A549 (cell line): ENCODE measurements around the gene TMPRSS2. TPM values are rescaled to one million over a fixed set of nuclear protein-coding genes. Genes with fewer than 3 reads are reported as not detected.

Experiments used
- ATAC-seq, 2 experiments: fragments of 200-7000 bp in 1 of 2; fragments of >200 bp in 1 of 2; cut with Nextera tagmentation in 1 of 2; cut with Tn5 transposase in 1 of 2; 3 replicates each; pipeline versions ENCODE4 v1.8.0 to v1.9.1; 2018 to 2020; ENCODE audit warnings: mild to moderate bottlenecking in 1 of 2, moderate library complexity in 1 of 2
- CTCF ChIA-PET: fragments of 300-600 bp; sonication (Branson Sonifier 250); formaldehyde crosslinking; extraction: SDS; loops from one replicate; lab custom pipeline; 2021; ENCODE audit warnings: antibody characterized with exemption, inconsistent platforms; lab: Yijun Ruan, JAX
- POLR2A ChIA-PET: fragments of 350-600 bp; formaldehyde crosslinking; extraction: SDS; loops from one replicate; lab custom pipeline; 2021; ENCODE audit warnings: antibody characterized with exemption, inconsistent platforms; lab: Yijun Ruan, JAX
- DNase-seq, 2 experiments: peaks; one replicate each; pipeline versions ENCODE4 v3.0.0 to v3.0.0-alpha.2; 2011 to 2016; ENCODE audit warnings: low read depth in 1 of 2, low spot score in 1 of 2
- FAIRE-seq: peaks from 2 replicates; lab custom pipeline; 2011; peaks lifted over from hg19 to GRCh38; lab: Jason Lieb, UNC
- H3K27ac ChIP-seq, 2 experiments: fragments of >200 bp; sonication (Bioruptor Twin); formaldehyde crosslinking; 3 replicates each; pipeline ENCODE4 v1.5.1; 2016 to 2017
- H3K4me1 ChIP-seq: fragments of >200 bp; sonication (Bioruptor Twin); formaldehyde crosslinking; 3 replicates; pipeline ENCODE4 v1.6.1; 2016
- H3K4me2 ChIP-seq: fragments of >200 bp; sonication (Bioruptor Twin); formaldehyde crosslinking; 3 replicates; pipeline ENCODE4 v1.6.1; 2016
- H3K4me3 ChIP-seq: fragments of >200 bp; sonication (Bioruptor Twin); formaldehyde crosslinking; 3 replicates; pipeline ENCODE4 v1.5.1; 2016
- H3K9me3 ChIP-seq: fragments of >200 bp; sonication (Bioruptor Twin); formaldehyde crosslinking; 3 replicates; pipeline ENCODE4 v1.6.1; 2016
- BHLHE40 ChIP-seq: IDR thresholded peaks from 2 replicates; pipeline ENCODE4 v1.6.1; 2012; ENCODE audit warnings: low read depth, low read length, inconsistent platforms
- CBX2 ChIP-seq: fragments of 200-600 bp; sonication (generic); IDR thresholded peaks from 2 replicates; pipeline ENCODE4 v1.6.1; 2016; ENCODE audit warnings: low read depth, mild to moderate bottlenecking, borderline replicate concordance
- CEBPB ChIP-seq, 2 experiments: fragments of >200 bp in 1 of 2; sonication (Bioruptor Twin) in 1 of 2; formaldehyde crosslinking in 1 of 2; IDR thresholded peaks; 2 replicates each; pipeline ENCODE4 v1.6.1; 2012 to 2016
- CHD4 ChIP-seq: fragments of 200-600 bp; sonication (generic); IDR thresholded peaks from 2 replicates; pipeline ENCODE4 v1.6.1; 2016; ENCODE audit warnings: antibody characterized with exemption, mild to moderate bottlenecking, borderline replicate concordance
- EHMT2 ChIP-seq: fragments of 200-600 bp; sonication (generic); IDR thresholded peaks from 2 replicates; pipeline ENCODE4 v1.6.1; 2016; ENCODE audit warnings: antibody characterized with exemption, low read depth, mild to moderate bottlenecking, moderate library complexity
- ESRRA ChIP-seq: fragments of 150-350 bp; IDR thresholded peaks from 2 replicates; pipeline ENCODE4 v1.6.1; 2014; ENCODE audit warnings: mild to moderate bottlenecking, low read length, borderline replicate concordance
- FOSB ChIP-seq: fragments of 250-450 bp; sonication (Bioruptor Pico); IDR thresholded peaks from 2 replicates; pipeline ENCODE4 v1.5.0; 2020; ENCODE audit warnings: mild to moderate bottlenecking, moderate library complexity
- FOSL2 ChIP-seq, 2 experiments: fragments of 450-650 bp in 1 of 2; fragments of >200 bp in 1 of 2; sonication (Bioruptor Twin) in 1 of 2; formaldehyde crosslinking; IDR thresholded peaks; 2 replicates each; pipeline versions ENCODE4 v1.5.0 to v1.6.1; 2016 to 2020; ENCODE audit warnings: mild to moderate bottlenecking in 1 of 2, moderate library complexity in 1 of 2
- HOXA7 ChIP-seq: fragments of 250-450 bp; sonication (Bioruptor Pico); IDR thresholded peaks from 2 replicates; pipeline ENCODE4 v1.5.0; 2020; ENCODE audit warnings: mild to moderate bottlenecking, moderate library complexity
- HOXB13 ChIP-seq: fragments of 250-450 bp; sonication (Bioruptor Pico); IDR thresholded peaks from 2 replicates; pipeline ENCODE4 v1.5.0; 2020; ENCODE audit warnings: low read depth, mild to moderate bottlenecking, moderate library complexity
- KDM5A ChIP-seq: fragments of 200-600 bp; sonication (generic); IDR thresholded peaks from 2 replicates; pipeline ENCODE4 v1.6.1; 2016; ENCODE audit warnings: antibody characterized with exemption, mild to moderate bottlenecking
- PHF8 ChIP-seq: fragments of 200-600 bp; sonication (generic); IDR thresholded peaks from 2 replicates; pipeline ENCODE4 v1.6.1; 2016; ENCODE audit warnings: low read depth, mild to moderate bottlenecking, antibody characterized with exemption, moderate library complexity, borderline replicate concordance
- POLR2A ChIP-seq: IDR thresholded peaks from 2 replicates; pipeline ENCODE4 v1.6.1; 2012; ENCODE audit warnings: mild to moderate bottlenecking, low read length
- RAD21 ChIP-seq, 2 experiments: fragments of >200 bp in 1 of 2; sonication (Bioruptor Twin) in 1 of 2; formaldehyde crosslinking in 1 of 2; IDR thresholded peaks in 1 of 2; conservative IDR thresholded peaks in 1 of 2; 2 replicates in 1 of 2; 3 replicates in 1 of 2; pipeline ENCODE4 v1.6.1; 2012 to 2018; ENCODE audit warnings: inconsistent platforms in 1 of 2
- RARB ChIP-seq: fragments of 250-450 bp; sonication (Bioruptor Pico); IDR thresholded peaks from 2 replicates; pipeline ENCODE4 v1.8.0; 2021; ENCODE audit warnings: mild to moderate bottlenecking, moderate library complexity
- RFX5 ChIP-seq: fragments of 450-650 bp; IDR thresholded peaks from 2 replicates; pipeline ENCODE4 v1.7.1; 2014; ENCODE audit warnings: antibody characterized with exemption, mild to moderate bottlenecking, moderate library complexity
- RNF2 ChIP-seq: fragments of 200-600 bp; sonication (generic); IDR thresholded peaks from 2 replicates; pipeline ENCODE4 v1.6.1; 2016; ENCODE audit warnings: low read depth, mild to moderate bottlenecking, antibody characterized with exemption, moderate library complexity, borderline replicate concordance
- ZC3H11A ChIP-seq: fragments of 450-650 bp; IDR thresholded peaks from 2 replicates; pipeline ENCODE4 v1.6.1; 2014; ENCODE audit warnings: antibody characterized with exemption, mild to moderate bottlenecking
- ZSCAN20 ChIP-seq: fragments of 250-450 bp; sonication (Bioruptor Pico); IDR thresholded peaks from 2 replicates; pipeline ENCODE4 v1.8.0; 2022; ENCODE audit warnings: mild to moderate bottlenecking, moderate library complexity
- WGBS: methylation state at CpG from one replicate; pipeline ENCODE4 v1.1.6; 2017; ENCODE audit errors: missing lambda C conversion rate; 5-methylcytosine and 5-hydroxymethylcytosine counted together
- polyA plus RNA-seq, 4 experiments: library from polyadenylated mRNA; depleted of rRNA in 3 of 4; stranded (reverse); fragments of >200 nt; fragmentation: RNase III in 1 of 4; extraction: RNeasy Plus Mini Kit Qiagen cat#74134 plus additional on column Dnase treatment in 1 of 4; gene quantifications; 2 replicates in 3 of 4; 3 replicates in 1 of 4; pipeline ENCODE4 v1.2.3, GENCODE V29; 2011 to 2017
- TF ChIP-seq, protein P1 (sequence below): fragments of 450-650 bp; IDR thresholded peaks from 2 replicates; pipeline ENCODE4 v1.6.1; 2014; ENCODE audit warnings: antibody characterized with exemption
- TF ChIP-seq, protein P2 (sequence below): fragments of >200 bp; sonication (Bioruptor Twin); formaldehyde crosslinking; IDR thresholded peaks from 3 replicates; pipeline ENCODE4 v1.6.1; 2016
- TF ChIP-seq, protein P3 (sequence below): fragments of 200-600 bp; sonication (generic); IDR thresholded peaks from 2 replicates; pipeline ENCODE4 v1.6.1; 2016; ENCODE audit warnings: antibody characterized with exemption, mild to moderate bottlenecking, moderate library complexity
- TF ChIP-seq, protein P4 (sequence below): fragments of 150-350 bp; IDR thresholded peaks from 2 replicates; pipeline ENCODE4 v1.6.1; 2014; ENCODE audit warnings: low read depth, mild to moderate bottlenecking, low read length

The TMPRSS2 gene
- polyA plus RNA-seq, 2 of the 4 experiments (the other 2 are of a cell fraction) = not detected

DNA sequence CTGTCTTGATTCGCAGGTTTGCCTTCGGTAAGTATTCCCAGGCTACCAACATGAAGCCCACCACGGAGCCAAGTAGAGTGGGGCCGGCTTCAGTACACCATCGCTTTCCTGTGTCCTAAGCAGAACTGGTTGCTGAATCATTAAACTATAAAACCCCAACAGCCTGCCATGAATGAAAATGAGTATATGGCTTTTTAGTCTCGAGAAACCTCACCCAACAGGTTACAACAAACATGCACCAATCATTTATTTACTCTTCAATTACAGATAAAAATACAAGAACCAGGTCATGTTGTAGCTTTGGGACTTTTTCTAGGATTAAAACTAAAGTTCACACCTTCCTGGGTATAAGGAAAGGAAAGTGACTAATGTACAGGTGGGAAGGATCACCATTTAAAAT, 7.6 kb downstream of the TMPRSS2 start (continued):
- TF ChIP-seq ESRRA (no peak), EHMT2 (no peak), FOSB (CRISPR knock-in tag) (no peak), POLR2A (no peak), CBX2 (no peak)

DNA sequence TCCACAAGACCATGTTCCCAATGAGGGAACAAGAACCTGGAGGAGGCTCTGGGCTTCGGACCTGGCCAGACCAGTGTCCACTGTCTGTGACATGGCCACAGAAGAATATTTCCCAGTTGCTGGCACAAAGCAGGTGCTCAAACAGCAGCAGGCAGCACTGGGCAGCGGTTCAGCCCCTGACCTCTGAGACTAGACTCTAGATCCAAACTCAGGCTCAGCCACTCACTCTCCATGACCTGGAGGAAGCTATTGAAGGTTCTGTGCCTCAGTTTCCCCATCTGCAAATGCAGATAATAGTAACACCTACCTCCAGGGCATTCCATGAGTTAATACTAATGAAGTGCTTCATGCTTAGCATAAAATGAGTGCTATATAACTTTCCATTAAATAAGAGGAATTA, 8.0 kb downstream of the TMPRSS2 start:
- DNase-seq = no peak
- no peak overlapping the region for H3K4me3 ChIP-seq
- POLR2A ChIA-PET = no interaction called here
- no peak for FAIRE-seq
- TF ChIP-seq, protein P1, sequence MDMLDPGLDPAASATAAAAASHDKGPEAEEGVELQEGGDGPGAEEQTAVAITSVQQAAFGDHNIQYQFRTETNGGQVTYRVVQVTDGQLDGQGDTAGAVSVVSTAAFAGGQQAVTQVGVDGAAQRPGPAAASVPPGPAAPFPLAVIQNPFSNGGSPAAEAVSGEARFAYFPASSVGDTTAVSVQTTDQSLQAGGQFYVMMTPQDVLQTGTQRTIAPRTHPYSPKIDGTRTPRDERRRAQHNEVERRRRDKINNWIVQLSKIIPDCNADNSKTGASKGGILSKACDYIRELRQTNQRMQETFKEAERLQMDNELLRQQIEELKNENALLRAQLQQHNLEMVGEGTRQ = no peak
- TF ChIP-seq HOXA7 (CRISPR knock-in tag) (no peak), RNF2 (no peak), RAD21 (conservative IDR thresholded peaks at IDR 0.05 in 1 of 2, IDR thresholded peaks at IDR 0.05 in 1 of 2) (no peak), ZSCAN20 (CRISPR knock-in tag) (no peak), RFX5 (no peak), KDM5A (no peak), PHF8 (no peak)
- TF ChIP-seq, protein P2, sequence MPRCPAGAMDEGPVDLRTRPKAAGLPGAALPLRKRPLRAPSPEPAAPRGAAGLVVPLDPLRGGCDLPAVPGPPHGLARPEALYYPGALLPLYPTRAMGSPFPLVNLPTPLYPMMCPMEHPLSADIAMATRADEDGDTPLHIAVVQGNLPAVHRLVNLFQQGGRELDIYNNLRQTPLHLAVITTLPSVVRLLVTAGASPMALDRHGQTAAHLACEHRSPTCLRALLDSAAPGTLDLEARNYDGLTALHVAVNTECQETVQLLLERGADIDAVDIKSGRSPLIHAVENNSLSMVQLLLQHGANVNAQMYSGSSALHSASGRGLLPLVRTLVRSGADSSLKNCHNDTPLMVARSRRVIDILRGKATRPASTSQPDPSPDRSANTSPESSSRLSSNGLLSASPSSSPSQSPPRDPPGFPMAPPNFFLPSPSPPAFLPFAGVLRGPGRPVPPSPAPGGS = no peak
- TF ChIP-seq, protein P3, sequence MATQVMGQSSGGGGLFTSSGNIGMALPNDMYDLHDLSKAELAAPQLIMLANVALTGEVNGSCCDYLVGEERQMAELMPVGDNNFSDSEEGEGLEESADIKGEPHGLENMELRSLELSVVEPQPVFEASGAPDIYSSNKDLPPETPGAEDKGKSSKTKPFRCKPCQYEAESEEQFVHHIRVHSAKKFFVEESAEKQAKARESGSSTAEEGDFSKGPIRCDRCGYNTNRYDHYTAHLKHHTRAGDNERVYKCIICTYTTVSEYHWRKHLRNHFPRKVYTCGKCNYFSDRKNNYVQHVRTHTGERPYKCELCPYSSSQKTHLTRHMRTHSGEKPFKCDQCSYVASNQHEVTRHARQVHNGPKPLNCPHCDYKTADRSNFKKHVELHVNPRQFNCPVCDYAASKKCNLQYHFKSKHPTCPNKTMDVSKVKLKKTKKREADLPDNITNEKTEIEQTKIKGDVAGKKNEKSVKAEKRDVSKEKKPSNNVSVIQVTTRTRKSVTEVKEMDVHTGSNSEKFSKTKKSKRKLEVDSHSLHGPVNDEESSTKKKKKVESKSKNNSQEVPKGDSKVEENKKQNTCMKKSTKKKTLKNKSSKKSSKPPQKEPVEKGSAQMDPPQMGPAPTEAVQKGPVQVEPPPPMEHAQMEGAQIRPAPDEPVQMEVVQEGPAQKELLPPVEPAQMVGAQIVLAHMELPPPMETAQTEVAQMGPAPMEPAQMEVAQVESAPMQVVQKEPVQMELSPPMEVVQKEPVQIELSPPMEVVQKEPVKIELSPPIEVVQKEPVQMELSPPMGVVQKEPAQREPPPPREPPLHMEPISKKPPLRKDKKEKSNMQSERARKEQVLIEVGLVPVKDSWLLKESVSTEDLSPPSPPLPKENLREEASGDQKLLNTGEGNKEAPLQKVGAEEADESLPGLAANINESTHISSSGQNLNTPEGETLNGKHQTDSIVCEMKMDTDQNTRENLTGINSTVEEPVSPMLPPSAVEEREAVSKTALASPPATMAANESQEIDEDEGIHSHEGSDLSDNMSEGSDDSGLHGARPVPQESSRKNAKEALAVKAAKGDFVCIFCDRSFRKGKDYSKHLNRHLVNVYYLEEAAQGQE = no peak
- TF ChIP-seq, protein P4, sequence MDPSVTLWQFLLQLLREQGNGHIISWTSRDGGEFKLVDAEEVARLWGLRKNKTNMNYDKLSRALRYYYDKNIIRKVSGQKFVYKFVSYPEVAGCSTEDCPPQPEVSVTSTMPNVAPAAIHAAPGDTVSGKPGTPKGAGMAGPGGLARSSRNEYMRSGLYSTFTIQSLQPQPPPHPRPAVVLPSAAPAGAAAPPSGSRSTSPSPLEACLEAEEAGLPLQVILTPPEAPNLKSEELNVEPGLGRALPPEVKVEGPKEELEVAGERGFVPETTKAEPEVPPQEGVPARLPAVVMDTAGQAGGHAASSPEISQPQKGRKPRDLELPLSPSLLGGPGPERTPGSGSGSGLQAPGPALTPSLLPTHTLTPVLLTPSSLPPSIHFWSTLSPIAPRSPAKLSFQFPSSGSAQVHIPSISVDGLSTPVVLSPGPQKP = no peak
- TF ChIP-seq, all 56 proteins: peak for 0
- 60% methylated on average over 2 of the region's 2 CpGs for WGBS
- no peak overlapping the region for H3K27ac ChIP-seq
- no peak for ATAC-seq
- H3K4me1 ChIP-seq = no peaks in the 10 kb centered on the region
- no peaks in the 10 kb centered on the region for H3K9me3 ChIP-seq
- CTCF ChIA-PET = no interaction called here
- no peak overlapping the region for H3K4me2 ChIP-seq

DNA sequence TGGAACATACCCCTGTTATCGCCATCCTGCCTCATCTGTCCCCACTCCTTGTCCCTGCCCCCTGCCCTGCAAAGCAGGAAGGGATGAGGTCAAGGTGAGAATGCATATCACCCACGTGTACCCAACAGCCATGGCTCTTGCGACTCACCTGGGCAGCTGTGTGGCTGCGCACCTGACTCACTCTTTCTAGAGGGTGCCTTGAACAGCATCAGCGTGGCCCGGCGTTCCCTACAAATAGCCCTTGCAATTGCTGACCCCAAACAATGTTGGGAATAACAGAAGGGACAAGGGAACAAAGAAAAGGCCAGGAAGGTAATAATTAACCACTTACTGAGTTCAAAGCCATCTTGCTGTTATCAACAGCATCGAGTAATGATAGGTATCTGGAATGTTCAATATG, 10.2 kb downstream of the TMPRSS2 start:
- Histone ChIP-seq H3K27ac (no peak overlapping the region), H3K9me3 (no peaks in the 10 kb centered on the region), H3K4me1 (no peaks in the 10 kb centered on the region), H3K4me2 (no peak overlapping the region), H3K4me3 (no peak overlapping the region)
- FAIRE-seq = no peak
- no peak for ATAC-seq
- POLR2A ChIA-PET = no interaction called here
- DNase-seq = no peak
- WGBS = 65% methylated on average over 6 of the region's 8 CpGs
- CTCF ChIA-PET = no interaction called here
- TF ChIP-seq KDM5A = no peak
- TF ChIP-seq CEBPB (IDR thresholded peaks at IDR 0.05) = no peak
- no peak for TF ChIP-seq BHLHE40
- TF ChIP-seq, protein P2 = no peak
- no peak for TF ChIP-seq CHD4
- no peak for TF ChIP-seq ZC3H11A
- TF ChIP-seq, protein P3 = no peak
- TF ChIP-seq HOXB13 (CRISPR knock-in tag) = no peak
- TF ChIP-seq RARB (CRISPR knock-in tag) = no peak
- TF ChIP-seq FOSL2 (IDR thresholded peaks at IDR 0.05) = no peak
- TF ChIP-seq FOSL2 (CRISPR knock-in tag; IDR thresholded peaks at IDR 0.05) = no peak
